ENCODE results near the gene PCK2.
"Not testable (repeated sequence)": the region's sequence is repeated elsewhere in the genome, so short reads cannot be mapped to it uniquely, and the experiment has no call there.

Gene PCK2

DNA sequence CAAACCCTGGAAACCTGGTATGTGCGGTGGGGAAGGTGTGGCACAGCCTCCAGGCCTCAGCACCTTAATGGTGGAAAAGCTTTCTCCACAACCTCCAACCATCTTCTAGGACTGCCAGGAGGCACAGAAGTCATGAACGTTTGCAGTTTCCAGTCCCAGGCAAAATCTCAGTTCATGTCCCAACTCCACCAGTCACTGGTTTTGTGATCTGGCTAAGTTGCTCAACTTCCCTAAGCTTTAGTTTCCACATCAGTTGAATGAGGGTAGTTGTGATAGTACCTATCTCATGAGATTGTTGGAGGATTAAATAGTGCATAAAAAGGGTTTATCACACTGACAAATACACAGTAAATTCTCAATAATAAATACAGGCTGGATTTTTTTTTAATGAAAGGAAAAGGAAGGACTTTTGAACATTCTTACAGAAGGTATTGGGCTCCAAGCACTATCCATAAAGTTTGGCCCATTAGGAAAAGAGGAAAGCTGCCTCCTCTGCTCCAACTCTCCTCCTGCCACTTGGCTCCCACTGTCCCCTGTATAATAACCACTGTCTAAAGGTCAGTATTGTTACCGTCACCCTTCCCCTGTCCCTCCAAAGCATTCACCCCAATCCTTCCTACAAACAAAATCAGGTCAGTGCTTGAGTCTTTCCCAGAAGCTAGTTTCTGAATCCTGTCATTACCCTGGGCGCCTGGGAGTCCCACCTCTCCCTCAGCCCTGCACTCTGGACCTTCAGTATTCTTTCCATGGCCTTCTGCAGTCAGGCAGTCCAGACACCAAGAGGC is 6.3 kb downstream of the PCK2 start:
- DNase-seq (ENCODE audit: low read depth) = no peak
- TF ChIP-seq, protein P1, sequence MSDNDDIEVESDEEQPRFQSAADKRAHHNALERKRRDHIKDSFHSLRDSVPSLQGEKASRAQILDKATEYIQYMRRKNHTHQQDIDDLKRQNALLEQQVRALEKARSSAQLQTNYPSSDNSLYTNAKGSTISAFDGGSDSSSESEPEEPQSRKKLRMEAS (IDR thresholded peaks at IDR 0.05; ENCODE audit: low read depth, low read length) = no peak
- TF ChIP-seq POLR2A (IDR thresholded peaks at IDR 0.05; ENCODE audit: extremely low read depth, insufficient read length) (no peak), MYC (IDR thresholded peaks at IDR 0.05; ENCODE audit: low read depth, low read length) (no peak)
- TF ChIP-seq, protein P2, sequence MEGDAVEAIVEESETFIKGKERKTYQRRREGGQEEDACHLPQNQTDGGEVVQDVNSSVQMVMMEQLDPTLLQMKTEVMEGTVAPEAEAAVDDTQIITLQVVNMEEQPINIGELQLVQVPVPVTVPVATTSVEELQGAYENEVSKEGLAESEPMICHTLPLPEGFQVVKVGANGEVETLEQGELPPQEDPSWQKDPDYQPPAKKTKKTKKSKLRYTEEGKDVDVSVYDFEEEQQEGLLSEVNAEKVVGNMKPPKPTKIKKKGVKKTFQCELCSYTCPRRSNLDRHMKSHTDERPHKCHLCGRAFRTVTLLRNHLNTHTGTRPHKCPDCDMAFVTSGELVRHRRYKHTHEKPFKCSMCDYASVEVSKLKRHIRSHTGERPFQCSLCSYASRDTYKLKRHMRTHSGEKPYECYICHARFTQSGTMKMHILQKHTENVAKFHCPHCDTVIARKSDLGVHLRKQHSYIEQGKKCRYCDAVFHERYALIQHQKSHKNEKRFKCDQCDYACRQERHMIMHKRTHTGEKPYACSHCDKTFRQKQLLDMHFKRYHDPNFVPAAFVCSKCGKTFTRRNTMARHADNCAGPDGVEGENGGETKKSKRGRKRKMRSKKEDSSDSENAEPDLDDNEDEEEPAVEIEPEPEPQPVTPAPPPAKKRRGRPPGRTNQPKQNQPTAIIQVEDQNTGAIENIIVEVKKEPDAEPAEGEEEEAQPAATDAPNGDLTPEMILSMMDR (IDR thresholded peaks at IDR 0.05; ENCODE audit: low read depth, low read length) = no peak
- no peak overlapping the region for H3K4me3 ChIP-seq (ENCODE audit: low read depth, low read length)

DNA sequence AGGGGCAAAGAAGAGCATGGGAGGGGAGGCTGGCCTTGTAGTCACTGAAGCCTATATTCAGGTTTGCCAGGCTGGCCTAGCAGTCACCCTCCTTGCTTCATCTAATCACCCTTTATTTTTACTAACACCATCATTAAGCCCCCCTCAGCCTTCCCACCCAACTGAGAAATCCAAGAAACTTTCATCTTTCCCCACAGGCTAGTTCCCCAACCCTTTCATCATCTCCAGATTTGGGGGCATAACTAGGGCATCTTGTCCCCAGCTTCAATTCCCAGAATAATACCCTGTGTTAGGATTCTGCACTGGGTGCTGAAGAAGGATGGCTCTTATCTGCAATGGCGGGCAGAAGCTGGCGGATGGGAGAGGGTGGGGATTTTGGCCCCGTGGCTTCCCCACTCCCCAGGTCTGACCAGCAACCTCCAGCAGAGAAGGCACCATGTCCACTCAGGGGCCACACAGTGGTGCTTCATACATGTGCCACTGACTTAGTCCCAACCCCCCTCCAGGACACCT is 6.9 kb downstream of the PCK2 start:
- H3K4me3 ChIP-seq (ENCODE audit: low read depth, low read length) = no peak overlapping the region
- TF ChIP-seq, protein P2 (IDR thresholded peaks at IDR 0.05; ENCODE audit: low read depth, low read length) = no peak
- no peak for TF ChIP-seq MYC (IDR thresholded peaks at IDR 0.05; ENCODE audit: low read depth, low read length)
- TF ChIP-seq, protein P1 (IDR thresholded peaks at IDR 0.05; ENCODE audit: low read depth, low read length) = no peak
- no peak for TF ChIP-seq POLR2A (IDR thresholded peaks at IDR 0.05; ENCODE audit: extremely low read depth, insufficient read length)
- DNase-seq (ENCODE audit: low read depth) = no peak

DNA sequence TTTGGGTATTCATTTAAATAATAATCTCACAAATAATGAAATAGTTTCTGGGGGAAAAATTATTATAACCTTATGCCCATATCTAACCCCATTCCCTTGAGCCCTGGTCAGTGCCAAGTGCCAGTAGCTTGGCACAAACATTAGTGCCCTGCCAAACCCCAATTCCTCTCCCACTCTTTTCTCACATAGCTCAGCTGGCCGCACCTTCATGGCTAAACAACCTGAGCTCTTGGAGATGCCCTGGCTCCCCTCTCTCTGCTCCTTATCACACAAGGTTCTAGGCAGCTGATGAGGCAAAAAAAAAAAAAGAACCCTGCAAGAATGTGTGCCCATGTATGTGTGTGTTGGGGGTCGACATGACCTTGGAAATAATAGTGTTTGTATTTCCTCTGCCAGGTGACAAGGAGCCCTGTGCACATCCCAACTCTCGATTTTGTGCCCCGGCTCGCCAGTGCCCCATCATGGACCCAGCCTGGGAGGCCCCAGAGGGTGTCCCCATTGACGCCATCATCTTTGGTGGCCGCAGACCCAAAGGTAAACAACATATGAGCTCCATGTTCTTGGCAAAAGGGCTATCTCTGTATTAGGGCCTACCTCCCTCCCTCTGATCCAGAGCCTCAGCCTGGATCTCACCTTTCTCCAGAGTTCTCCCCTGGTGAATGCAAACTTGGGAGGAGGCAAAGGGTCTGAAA is 8.4 kb downstream of the PCK2 start:
- no peak overlapping the region for H3K4me3 ChIP-seq (ENCODE audit: low read depth, low read length)
- TF ChIP-seq POLR2A (IDR thresholded peaks at IDR 0.05; ENCODE audit: extremely low read depth, insufficient read length) (no peak), MYC (IDR thresholded peaks at IDR 0.05; ENCODE audit: low read depth, low read length) (no peak)
- TF ChIP-seq, protein P2 (IDR thresholded peaks at IDR 0.05; ENCODE audit: low read depth, low read length) = no peak
- TF ChIP-seq, protein P1 (IDR thresholded peaks at IDR 0.05; ENCODE audit: low read depth, low read length) = no peak
- no peak for DNase-seq (ENCODE audit: low read depth)

DNA sequence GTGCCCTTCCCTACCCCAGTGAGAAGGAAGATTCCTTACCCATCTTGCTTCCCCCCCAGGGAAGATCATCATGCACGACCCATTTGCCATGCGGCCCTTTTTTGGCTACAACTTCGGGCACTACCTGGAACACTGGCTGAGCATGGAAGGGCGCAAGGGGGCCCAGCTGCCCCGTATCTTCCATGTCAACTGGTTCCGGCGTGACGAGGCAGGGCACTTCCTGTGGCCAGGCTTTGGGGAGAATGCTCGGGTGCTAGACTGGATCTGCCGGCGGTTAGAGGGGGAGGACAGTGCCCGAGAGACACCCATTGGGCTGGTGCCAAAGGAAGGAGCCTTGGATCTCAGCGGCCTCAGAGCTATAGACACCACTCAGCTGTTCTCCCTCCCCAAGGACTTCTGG is 9.3 kb downstream of the PCK2 start:
- no peak for DNase-seq (ENCODE audit: low read depth)
- no peak for TF ChIP-seq MYC (IDR thresholded peaks at IDR 0.05; ENCODE audit: low read depth, low read length)
- TF ChIP-seq, protein P1 (IDR thresholded peaks at IDR 0.05; ENCODE audit: low read depth, low read length) = no peak
- TF ChIP-seq, protein P2 (IDR thresholded peaks at IDR 0.05; ENCODE audit: low read depth, low read length) = no peak
- TF ChIP-seq POLR2A (IDR thresholded peaks at IDR 0.05; ENCODE audit: extremely low read depth, insufficient read length) = no peak
- H3K4me3 ChIP-seq (ENCODE audit: low read depth, low read length) = no peak overlapping the region

DNA sequence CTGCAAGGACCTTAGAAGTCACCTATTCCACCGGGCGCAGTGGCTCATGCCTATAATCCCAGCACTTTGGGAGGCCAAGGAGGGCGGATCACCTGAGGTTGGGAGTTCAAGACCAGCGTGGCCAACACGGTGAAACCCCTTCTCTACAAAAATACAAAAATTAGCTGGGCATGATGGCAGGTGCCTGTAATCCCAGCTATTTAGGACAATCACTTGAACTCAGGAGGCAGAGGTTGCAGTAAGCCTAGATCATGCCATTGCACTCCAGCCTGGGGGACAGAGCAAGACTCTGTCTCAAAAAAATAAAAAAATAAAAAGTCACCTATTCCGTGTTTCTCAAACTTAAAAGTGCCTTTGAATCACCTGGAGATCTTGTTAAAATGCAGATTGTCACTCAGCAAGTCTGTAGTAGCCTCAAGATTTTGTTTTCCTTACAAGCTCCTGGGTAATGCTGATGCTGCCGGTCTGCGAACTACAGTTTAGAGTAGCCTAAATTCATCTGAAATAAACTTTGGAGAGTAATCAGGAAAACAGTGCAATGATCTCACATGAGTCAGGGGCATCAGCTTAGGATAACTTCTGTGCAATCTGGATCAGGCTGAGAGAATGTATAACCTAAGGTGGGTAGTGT is 11.6 kb downstream of the PCK2 start:
- DNase-seq (ENCODE audit: low read depth) = not testable (repeated sequence)

More for the DNA sequence above, 11.6 kb downstream of the PCK2 start:
- H3K4me3 ChIP-seq (ENCODE audit: low read depth, low read length) = not testable (repeated sequence)
